ENCODE results near the gene OTUD5. TPM values are rescaled to one million over a fixed set of nuclear protein-coding genes. Genes with fewer than 3 reads are reported as not detected.

The OTUD5 gene
- total RNA-seq, 1 experiment from 2014 or later = 59.5 TPM

GRCh38 chrX:48927736-48928382, 29.5 kb downstream of the OTUD5 start:
- no peak overlapping the region for H3K4me3 ChIP-seq (ENCODE audit: low read depth in 2 of 2, low read length in 2 of 2)
- intact Hi-C loops (cut with micrococcal nuclease; ENCODE audit: unreplicated experiment) (no loop called here), in situ Hi-C loops (cut with HindIII; ENCODE audit: low pct_unique_long_range_greater_than_20kb, low sequenced_read_pairs) (no loop called here)
- POLR2A ChIA-PET = no interaction called here
- no peaks in the 10 kb centered on the region for H3K9me3 ChIP-seq (ENCODE audit: control insufficient read depth, insufficient read depth, low read depth, low read length)
- BruUV-seq (replicated peaks) = TSS peak; percentile 47
- H3K4me1 ChIP-seq (ENCODE audit: control insufficient read depth, insufficient read depth, low read length) = no peaks in the 10 kb centered on the region
- ATAC-seq (no peak), DNase-seq (ENCODE audit: low read depth, low spot score) (no peak)
- H3K27me3 ChIP-seq (ENCODE audit: control insufficient read depth, insufficient read depth, low read length) = no peaks in the 10 kb centered on the region
- TF ChIP-seq REST (IDR thresholded peaks at IDR 0.05; ENCODE audit: insufficient read depth in 1 of 2, low read depth in 2 of 2, low read length in 1 of 2) (no peak), SIN3A (IDR thresholded peaks at IDR 0.05; ENCODE audit: borderline replicate concordance, insufficient read depth, low read depth, low read length) (no peak), POLR2AphosphoS5 (IDR thresholded peaks at IDR 0.05; ENCODE audit: low read depth, low read length) (no peak), TCF7L2 (IDR thresholded peaks at IDR 0.05; ENCODE audit: low read depth, low read length) (no peak), CTCF (IDR thresholded peaks at IDR 0.05) (no peak)
- CTCF ChIA-PET = no interaction called here
- no peaks in the 10 kb centered on the region; the same call in 1 of the 2 replicates for H3K36me3 ChIP-seq (ENCODE audit: control insufficient read depth, insufficient read depth, low read length)
- no peak overlapping the region for H3K27ac ChIP-seq (ENCODE audit: low read length)

GRCh38 chrX:48927123-48927522, 30.3 kb downstream of the OTUD5 start:
- TF ChIP-seq REST (IDR thresholded peaks at IDR 0.05; ENCODE audit: insufficient read depth in 1 of 2, low read depth in 2 of 2, low read length in 1 of 2) = no peak
- no peak for TF ChIP-seq CTCF (IDR thresholded peaks at IDR 0.05)
- TF ChIP-seq TCF7L2 (IDR thresholded peaks at IDR 0.05; ENCODE audit: low read depth, low read length) = no peak
- no peak for TF ChIP-seq POLR2AphosphoS5 (IDR thresholded peaks at IDR 0.05; ENCODE audit: low read depth, low read length)
- TF ChIP-seq SIN3A (IDR thresholded peaks at IDR 0.05; ENCODE audit: borderline replicate concordance, insufficient read depth, low read depth, low read length) = no peak
- no peaks in the 10 kb centered on the region for H3K9me3 ChIP-seq (ENCODE audit: control insufficient read depth, insufficient read depth, low read depth, low read length)
- H3K4me3 ChIP-seq (ENCODE audit: low read depth in 2 of 2, low read length in 2 of 2) = no peak overlapping the region
- in situ Hi-C loops (cut with HindIII; ENCODE audit: low pct_unique_long_range_greater_than_20kb, low sequenced_read_pairs) = no loop called here
- no peak for DNase-seq (ENCODE audit: low read depth, low spot score)
- H3K27ac ChIP-seq (ENCODE audit: low read length) = no peak overlapping the region
- H3K36me3 ChIP-seq (ENCODE audit: control insufficient read depth, insufficient read depth, low read length) = no peaks in the 10 kb centered on the region; the same call in 1 of the 2 replicates
- BruUV-seq (replicated peaks) = no TSS peak
- no peaks in the 10 kb centered on the region for H3K27me3 ChIP-seq (ENCODE audit: control insufficient read depth, insufficient read depth, low read length)
- POLR2A ChIA-PET = no interaction called here
- no peak for ATAC-seq
- CTCF ChIA-PET = no interaction called here
- H3K4me1 ChIP-seq (ENCODE audit: control insufficient read depth, insufficient read depth, low read length) = no peaks in the 10 kb centered on the region
- intact Hi-C loops (cut with micrococcal nuclease; ENCODE audit: unreplicated experiment) = no loop called here

Data from Panc1 (cell line).